Heart left ventricle (tissue), 16 donors: Measurements from ENCODE around the gene CTXN3. TPM values are rescaled to one million over a fixed set of nuclear protein-coding genes. Genes with fewer than 3 reads are reported as not detected.
"Not testable (repeated sequence)": the region's sequence is repeated elsewhere in the genome, so short reads cannot be mapped to it uniquely, and the experiment has no call there.

ENCODE experiments used
- ATAC-seq, 4 donors: fragments of 200-7000 bp; cut with Tn5 transposase; one replicate each; pipeline ENCODE4 v1.9.1; 2020 to 2022; ENCODE audit warnings: moderate library complexity in 4 of 4, mild to moderate bottlenecking in 3 of 4, moderate number of reproducible peaks in 1 of 4
- DNase-seq, 5 donors: peaks; one replicate each; pipeline ENCODE4 v3.0.0-alpha.2; 2020
- H3K27ac ChIP-seq, 12 donors: fragments of 200-600 bp; sonication (generic) in 4 of 12; one replicate each; pipeline versions ENCODE4 v1.5.0 to v1.8.0; 2016 to 2022; ENCODE audit warnings: mild to moderate bottlenecking in 2 of 12
- H3K27me3 ChIP-seq, 9 donors: fragments of 200-600 bp; sonication (generic) in 2 of 9; one replicate each; pipeline versions ENCODE4 v1.5.1 to v1.8.0; 2016 to 2022; ENCODE audit warnings: mild to moderate bottlenecking in 3 of 9
- H3K36me3 ChIP-seq, 9 donors: fragments of 200-600 bp; sonication (generic) in 2 of 9; one replicate each; pipeline versions ENCODE4 v1.5.0 to v1.8.0; 2018 to 2022; ENCODE audit warnings: mild to moderate bottlenecking in 2 of 9
- H3K4me1 ChIP-seq, 12 donors: fragments of 200-600 bp; sonication (generic) in 4 of 12; one replicate each; pipeline versions ENCODE4 v1.5.0 to v1.8.0; 2016 to 2022; ENCODE audit warnings: mild to moderate bottlenecking in 3 of 12
- H3K4me3 ChIP-seq, 12 donors: fragments of 200-600 bp; sonication (generic) in 4 of 12; one replicate each; pipeline versions ENCODE4 v1.5.0 to v1.8.0; 2017 to 2022; ENCODE audit warnings: mild to moderate bottlenecking in 9 of 12, moderate library complexity in 4 of 12
- H3K9me3 ChIP-seq, 12 donors: fragments of 200-600 bp; sonication (generic) in 4 of 12; one replicate each; pipeline versions ENCODE4 v1.5.0 to v1.8.0; 2016 to 2022; ENCODE audit warnings: mild to moderate bottlenecking in 1 of 12
- POLR2A ChIP-seq, 2 donors: fragments of 450-650 bp; IDR thresholded peaks; one replicate each; pipeline ENCODE4 v1.6.1; 2017; ENCODE audit warnings: antibody characterized with exemption in 2 of 2, mild to moderate bottlenecking in 2 of 2, moderate library complexity in 2 of 2
- WGBS, 4 donors: extraction: QIAGEN DNeasy Blood & Tissue Kit in 2 of 4; methylation state at CpG; one replicate each; pipeline versions ENCODE4 v1.1.5 to v1.1.7; 2013 to 2018; 5-methylcytosine and 5-hydroxymethylcytosine counted together
- intact Hi-C, 10 donors: fragments of 100-400 bp; cut with DNase I; formaldehyde crosslinking; loops; one replicate each; pipeline versions ENCODE4 v1.11.1 to v1.14.2; 2022
- polyA plus RNA-seq, 2 donors: library from polyadenylated mRNA; stranded (reverse); fragments of 200-250 nt; gene quantifications; one replicate each; pipeline ENCODE4 v1.2.3, GENCODE V29; 2013
- total RNA-seq, 9 donors: library from RNA; depleted of rRNA in 2 of 9; stranded (reverse); fragments of >200 nt in 2 of 9; fragmentation: NEBNext Ultra II Directional in 3 of 9; extraction: Animal tissue kit (Norgen Biotek cat#: 25700) in 3 of 9; gene quantifications; one replicate each; pipeline versions ENCODE4 v1.1.0 to v1.2.4, GENCODE V29; 2016 to 2023
- TF ChIP-seq, protein P1 (sequence below), 12 donors: fragments of 200-600 bp; sonication (generic) in 4 of 12; IDR thresholded peaks; one replicate each; pipeline versions ENCODE4 v1.5.0 to v1.8.0; 2018 to 2022; ENCODE audit warnings: antibody characterized with exemption in 12 of 12, mild to moderate bottlenecking in 5 of 12
- donor health status: ischemic (EF 13 %, LVEDD 7.1; RV severe dilation, severe dysfunction).
- donor health status: healthy with polysubstance abuse.
- donor health status: DM: no; HTN: yes; CAD: no.
- donor health status: DM: no; HTN: no; CAD: no.
- donor health status: ischemic (EF 25% LVEDD 6.9; RV normal size, moderate dysfunction).
- donor health status: ischemic (EF 25% LVEDD 5.7; RV mildly dilated, moderate dysfunction).
- donor health status: healthy.
- donor health status: DM: yes; HTN: yes; CAD: no.
- donor health status: ischemic (EF 35%, LVEDD 5.7; RV mildly dilated, moderate dysfunction).
- donor health status: nonischemic (EF 11% LVEDD 7.7; RV severe dilation, severe dysfunction).
- donor health status: DM: yes; HTN: yes; CAD: no.
- donor health status: PGD.
- donor health status: ischemic (EF 29% LVEDD 5.4; RV normal size, mild dysfunction).
- donor health status: nonischemic (EF 23%, LVEDD 6.1; RV moderate dilation, normal function).

Gene CTXN3
- total and polyA plus RNA-seq, 11 donors, result not detected

GRCh38 chr5:127667926-127668325 lies 19.0 kb downstream of the CTXN3 start:
- H3K4me3 ChIP-seq, result no peak overlapping the region
- H3K36me3 ChIP-seq, result no peaks in the 10 kb centered on the region
- 70 to 86% (median 75%) methylated on average over 3 of the region's 3 CpGs for WGBS, 4 donors
- no peaks in the 10 kb centered on the region for H3K27me3 ChIP-seq
- TF ChIP-seq, protein P1, sequence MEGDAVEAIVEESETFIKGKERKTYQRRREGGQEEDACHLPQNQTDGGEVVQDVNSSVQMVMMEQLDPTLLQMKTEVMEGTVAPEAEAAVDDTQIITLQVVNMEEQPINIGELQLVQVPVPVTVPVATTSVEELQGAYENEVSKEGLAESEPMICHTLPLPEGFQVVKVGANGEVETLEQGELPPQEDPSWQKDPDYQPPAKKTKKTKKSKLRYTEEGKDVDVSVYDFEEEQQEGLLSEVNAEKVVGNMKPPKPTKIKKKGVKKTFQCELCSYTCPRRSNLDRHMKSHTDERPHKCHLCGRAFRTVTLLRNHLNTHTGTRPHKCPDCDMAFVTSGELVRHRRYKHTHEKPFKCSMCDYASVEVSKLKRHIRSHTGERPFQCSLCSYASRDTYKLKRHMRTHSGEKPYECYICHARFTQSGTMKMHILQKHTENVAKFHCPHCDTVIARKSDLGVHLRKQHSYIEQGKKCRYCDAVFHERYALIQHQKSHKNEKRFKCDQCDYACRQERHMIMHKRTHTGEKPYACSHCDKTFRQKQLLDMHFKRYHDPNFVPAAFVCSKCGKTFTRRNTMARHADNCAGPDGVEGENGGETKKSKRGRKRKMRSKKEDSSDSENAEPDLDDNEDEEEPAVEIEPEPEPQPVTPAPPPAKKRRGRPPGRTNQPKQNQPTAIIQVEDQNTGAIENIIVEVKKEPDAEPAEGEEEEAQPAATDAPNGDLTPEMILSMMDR (IDR thresholded peaks at IDR 0.05), result no peak
- no peak for TF ChIP-seq POLR2A (IDR thresholded peaks at IDR 0.05)
- no peak overlapping the region for H3K27ac ChIP-seq
- intact Hi-C loops, result no loop called here
- DNase-seq, result no peak
- H3K9me3 ChIP-seq, result no peaks in the 10 kb centered on the region
- peaks cover 0 to 16% (median 0%) of the 10 kb centered on the region in 12 donors for H3K4me1 ChIP-seq
- no peak for ATAC-seq

DNA sequence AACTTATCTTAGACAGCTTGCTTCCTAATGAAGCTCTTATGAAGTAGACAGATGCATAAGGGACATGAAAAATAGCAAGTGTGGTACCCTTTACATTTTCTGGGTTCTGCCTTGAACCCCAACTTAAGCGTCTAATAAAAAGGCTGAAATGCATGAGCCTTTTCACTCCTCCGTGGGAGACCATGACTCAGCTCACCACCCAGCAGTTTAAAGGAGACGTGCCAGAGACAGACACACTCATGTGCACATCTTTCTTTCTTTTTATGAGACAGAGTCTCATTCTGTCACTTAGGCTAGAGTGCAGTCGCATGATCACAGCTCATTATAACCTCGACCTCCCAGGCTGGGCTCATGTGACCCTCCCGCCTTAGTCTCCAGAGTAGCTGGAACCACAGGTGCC lies 22.3 kb downstream of the CTXN3 start:
- Histone ChIP-seq H3K4me3 (no peak overlapping the region), H3K27ac (no peak overlapping the region), H3K27me3 (no peaks in the 10 kb centered on the region), H3K4me1 (peaks cover 0 to 5% (median 0%) of the 10 kb centered on the region in 12 donors), H3K36me3 (no peaks in the 10 kb centered on the region), H3K9me3 (no peaks in the 10 kb centered on the region)
- intact Hi-C loops, result no loop called here
- TF ChIP-seq, protein P1 (IDR thresholded peaks at IDR 0.05), result no peak
- no peak for TF ChIP-seq POLR2A (IDR thresholded peaks at IDR 0.05)
- ATAC-seq, result no peak
- DNase-seq, result no peak
- WGBS, 4 donors, result 86 to 96% (median 92%) methylated on average over 6 of the region's 6 CpGs

DNA sequence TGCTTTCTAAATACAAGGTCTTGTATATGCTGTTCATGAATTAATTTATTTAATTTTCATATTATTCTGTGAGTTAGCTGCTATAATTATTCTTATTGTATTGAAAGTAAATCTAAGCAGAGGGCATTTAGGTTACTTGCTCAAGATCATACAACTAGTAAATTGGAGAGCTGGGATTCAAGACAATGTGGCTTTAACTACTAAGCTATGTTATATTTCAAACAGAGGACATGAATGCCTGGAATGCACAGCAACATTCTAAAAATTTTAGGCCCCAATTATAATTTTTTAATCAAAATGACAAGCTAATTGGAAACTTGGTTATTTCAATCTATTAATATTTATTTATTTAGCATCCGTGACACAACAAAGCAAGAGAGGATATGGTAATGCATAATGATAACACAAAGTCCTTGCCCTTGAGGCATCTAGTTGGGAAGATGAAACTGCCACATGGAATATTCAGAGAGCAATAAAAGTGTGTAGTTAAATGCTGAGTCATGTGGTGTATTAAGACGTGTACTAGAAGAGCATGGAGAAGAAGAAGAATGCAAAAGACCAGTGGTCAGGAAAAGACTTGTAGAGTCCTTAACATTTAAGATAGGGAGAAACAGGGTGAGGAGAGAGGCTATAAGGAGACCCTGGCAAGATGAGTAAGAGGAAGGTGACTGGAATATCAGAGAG lies 24.4 kb downstream of the CTXN3 start:
- Histone ChIP-seq H3K27me3 (no peaks in the 10 kb centered on the region), H3K9me3 (no peaks in the 10 kb centered on the region), H3K27ac (no peak overlapping the region), H3K4me3 (no peak overlapping the region), H3K4me1 (no peaks in the 10 kb centered on the region), H3K36me3 (no peaks in the 10 kb centered on the region)
- DNase-seq, result no peak
- no peak for ATAC-seq
- intact Hi-C loops, result no loop called here
- TF ChIP-seq POLR2A (IDR thresholded peaks at IDR 0.05), result no peak
- TF ChIP-seq, protein P1 (IDR thresholded peaks at IDR 0.05), result no peak
- 74 to 82% (median 77%) methylated on average over 2 of the region's 2 CpGs for WGBS, 4 donors

DNA sequence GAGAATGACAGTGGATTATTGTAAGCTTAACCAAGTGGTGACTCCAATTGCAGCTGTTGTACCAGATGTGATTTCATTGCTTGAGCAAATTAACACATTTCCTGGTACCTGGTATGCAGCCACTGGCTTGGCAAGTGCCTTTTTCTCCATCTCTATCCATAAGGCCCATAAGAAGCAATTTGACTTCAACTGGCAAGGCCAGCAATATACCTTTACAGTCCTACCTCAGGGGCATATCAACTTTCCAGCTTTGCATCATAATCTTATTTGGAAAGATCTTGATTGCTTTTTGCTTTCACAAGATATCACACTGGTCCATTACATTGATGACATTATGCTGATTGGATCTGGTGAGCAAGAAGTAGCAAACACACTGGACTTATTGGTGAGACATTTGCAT lies 28.1 kb downstream of the CTXN3 start:
- H3K27me3 ChIP-seq, ATAC-seq, DNase-seq, H3K4me1 ChIP-seq, H3K36me3 ChIP-seq, H3K27ac ChIP-seq, intact Hi-C loops, H3K4me3 ChIP-seq, H3K9me3 ChIP-seq: not testable (repeated sequence)

DNA sequence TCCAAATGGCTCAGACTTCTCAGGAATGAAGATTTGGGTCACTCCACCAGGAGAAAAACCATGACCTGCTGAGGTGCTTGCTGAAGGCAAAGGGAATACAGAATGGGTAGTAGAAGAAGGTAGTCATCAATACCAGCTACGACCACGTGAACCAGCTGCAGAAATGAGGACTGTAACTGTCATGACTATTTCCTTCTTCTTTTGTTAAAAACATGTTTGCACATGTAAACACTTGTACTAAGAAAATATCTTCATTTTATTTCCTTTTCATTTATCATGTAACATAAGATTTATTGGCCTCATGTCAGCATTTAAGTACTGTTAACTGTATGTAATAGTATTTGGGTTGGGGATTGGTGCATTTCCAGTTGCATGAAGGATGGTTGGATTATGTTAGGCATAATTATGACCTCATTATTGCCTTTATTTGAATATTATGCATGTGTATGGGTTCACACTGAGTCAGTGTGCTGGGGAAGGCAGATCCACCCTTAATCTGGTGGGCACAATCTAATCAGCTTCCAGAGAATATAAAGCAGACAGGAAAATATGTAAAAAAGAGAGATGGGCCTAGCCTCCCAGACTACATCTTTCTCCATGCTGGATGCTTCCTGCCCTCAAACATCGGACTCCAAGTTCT lies 30.9 kb downstream of the CTXN3 start:
- H3K27ac ChIP-seq, ATAC-seq, H3K36me3 ChIP-seq, H3K4me3 ChIP-seq, H3K4me1 ChIP-seq, H3K27me3 ChIP-seq, H3K9me3 ChIP-seq, DNase-seq, intact Hi-C loops: not testable (repeated sequence)
- 90 to 97% (median 94%) methylated on average over 3 of the region's 3 CpGs for WGBS, 4 donors
